ENCODE data around the gene EMC10.

- TF ChIP-seq YY1 (IDR thresholded peaks at IDR 0.05) (no peak), CTCF (IDR thresholded peaks at IDR 0.05; ENCODE audit: low read depth, low read length, missing input control) (no peak), REST (IDR thresholded peaks at IDR 0.05) (no peak), JUND (IDR thresholded peaks at IDR 0.05) (no peak), RAD21 (IDR thresholded peaks at IDR 0.05) (no peak), TAF1 (conservative IDR thresholded peaks at IDR 0.05) (no peak), EGR1 (IDR thresholded peaks at IDR 0.05; ENCODE audit: low read depth in 2 of 2) (no peak), NR2F2 (IDR thresholded peaks at IDR 0.05) (no peak)
- TF ChIP-seq, protein P1, sequence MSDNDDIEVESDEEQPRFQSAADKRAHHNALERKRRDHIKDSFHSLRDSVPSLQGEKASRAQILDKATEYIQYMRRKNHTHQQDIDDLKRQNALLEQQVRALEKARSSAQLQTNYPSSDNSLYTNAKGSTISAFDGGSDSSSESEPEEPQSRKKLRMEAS (IDR thresholded peaks at IDR 0.05) = no peak
Observed at GRCh38 chr19:50435221-50435620, 41.1 kb upstream of the EMC10 start.
